GM23338 (cell line): ENCODE measurements around the gene PPCDC.

Experiments used
- CREB1 ChIP-seq: fragments of 250-450 bp; sonication (Bioruptor Pico); IDR thresholded peaks from 2 replicates; pipeline ENCODE4 v1.5.0; 2020; ENCODE audit warnings: low read depth, mild to moderate bottlenecking, moderate library complexity
- EZH2 ChIP-seq: fragments of 200-600 bp; sonication (generic); IDR thresholded peaks from one replicate; pipeline ENCODE4 v1.8.0; 2017; ENCODE audit warnings: antibody characterized with exemption, mild to moderate bottlenecking, low read depth; ENCODE audit not compliant: unreplicated experiment
- JUNB ChIP-seq: IDR thresholded peaks from one replicate; pipeline ENCODE4 v1.6.1; 2016; ENCODE audit warnings: antibody characterized with exemption; ENCODE audit not compliant: unreplicated experiment
- NANOG ChIP-seq: IDR thresholded peaks from 2 replicates; pipeline ENCODE4 v1.6.1; 2016; ENCODE audit warnings: antibody characterized with exemption, borderline replicate concordance
- POLR2AphosphoS5 ChIP-seq: IDR thresholded peaks from 2 replicates; pipeline ENCODE4 v1.6.1; 2016; ENCODE audit warnings: antibody characterized with exemption, low read depth
- STAT1 ChIP-seq: IDR thresholded peaks from one replicate; pipeline ENCODE4 v1.6.1; 2016; ENCODE audit warnings: antibody characterized with exemption; ENCODE audit not compliant: unreplicated experiment
- TF ChIP-seq, protein P1 (sequence below), 2 experiments: fragments of 200-600 bp in 1 of 2; sonication (generic) in 1 of 2; conservative IDR thresholded peaks; 2 replicates each; pipeline versions ENCODE4 v1.5.1 to v1.6.1; 2016 to 2017; ENCODE audit warnings: antibody characterized with exemption in 2 of 2, low read depth in 2 of 2, mild to moderate bottlenecking in 2 of 2, moderate library complexity in 1 of 2
- TF ChIP-seq, protein P2 (sequence below): IDR thresholded peaks from 2 replicates; pipeline ENCODE4 v1.6.1; 2016; ENCODE audit warnings: antibody characterized with exemption

DNA sequence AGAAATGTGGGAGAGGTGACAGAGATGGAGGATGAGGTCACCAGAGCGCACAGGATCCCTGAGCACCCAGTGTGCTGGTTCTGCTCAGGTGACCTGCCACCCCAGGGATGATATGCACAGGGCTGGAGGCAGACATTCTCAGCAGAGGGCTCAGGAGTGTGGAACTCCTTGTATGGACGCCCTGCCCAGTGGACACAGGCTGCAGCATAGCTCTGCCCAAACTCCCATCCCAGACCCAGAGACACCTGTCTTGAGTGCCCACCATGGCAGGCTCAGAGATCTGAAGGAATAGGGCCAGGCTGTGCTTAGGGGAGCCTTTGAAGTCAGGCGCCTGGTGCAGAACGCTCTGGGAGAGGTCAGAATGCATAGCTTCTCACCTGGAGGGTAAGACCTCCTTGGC is 47.3 kb downstream of the PPCDC start:
- TF ChIP-seq, protein P1, sequence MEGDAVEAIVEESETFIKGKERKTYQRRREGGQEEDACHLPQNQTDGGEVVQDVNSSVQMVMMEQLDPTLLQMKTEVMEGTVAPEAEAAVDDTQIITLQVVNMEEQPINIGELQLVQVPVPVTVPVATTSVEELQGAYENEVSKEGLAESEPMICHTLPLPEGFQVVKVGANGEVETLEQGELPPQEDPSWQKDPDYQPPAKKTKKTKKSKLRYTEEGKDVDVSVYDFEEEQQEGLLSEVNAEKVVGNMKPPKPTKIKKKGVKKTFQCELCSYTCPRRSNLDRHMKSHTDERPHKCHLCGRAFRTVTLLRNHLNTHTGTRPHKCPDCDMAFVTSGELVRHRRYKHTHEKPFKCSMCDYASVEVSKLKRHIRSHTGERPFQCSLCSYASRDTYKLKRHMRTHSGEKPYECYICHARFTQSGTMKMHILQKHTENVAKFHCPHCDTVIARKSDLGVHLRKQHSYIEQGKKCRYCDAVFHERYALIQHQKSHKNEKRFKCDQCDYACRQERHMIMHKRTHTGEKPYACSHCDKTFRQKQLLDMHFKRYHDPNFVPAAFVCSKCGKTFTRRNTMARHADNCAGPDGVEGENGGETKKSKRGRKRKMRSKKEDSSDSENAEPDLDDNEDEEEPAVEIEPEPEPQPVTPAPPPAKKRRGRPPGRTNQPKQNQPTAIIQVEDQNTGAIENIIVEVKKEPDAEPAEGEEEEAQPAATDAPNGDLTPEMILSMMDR (conservative IDR thresholded peaks at IDR 0.05; ENCODE audit: low read depth in 2 of 2): no peak
- TF ChIP-seq EZH2 (no peak), NANOG (no peak), POLR2AphosphoS5 (no peak), CREB1 (CRISPR knock-in tag) (no peak), JUNB (no peak), STAT1 (no peak)
- TF ChIP-seq, protein P2, sequence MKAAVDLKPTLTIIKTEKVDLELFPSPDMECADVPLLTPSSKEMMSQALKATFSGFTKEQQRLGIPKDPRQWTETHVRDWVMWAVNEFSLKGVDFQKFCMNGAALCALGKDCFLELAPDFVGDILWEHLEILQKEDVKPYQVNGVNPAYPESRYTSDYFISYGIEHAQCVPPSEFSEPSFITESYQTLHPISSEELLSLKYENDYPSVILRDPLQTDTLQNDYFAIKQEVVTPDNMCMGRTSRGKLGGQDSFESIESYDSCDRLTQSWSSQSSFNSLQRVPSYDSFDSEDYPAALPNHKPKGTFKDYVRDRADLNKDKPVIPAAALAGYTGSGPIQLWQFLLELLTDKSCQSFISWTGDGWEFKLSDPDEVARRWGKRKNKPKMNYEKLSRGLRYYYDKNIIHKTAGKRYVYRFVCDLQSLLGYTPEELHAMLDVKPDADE: no peak
